Measurements from ENCODE around the gene TSC2. TPM values are rescaled to one million over a fixed set of nuclear protein-coding genes. Genes with fewer than 3 reads are reported as not detected.

The TSC2 gene
- total and polyA plus RNA-seq, 2 of the 13 experiments (the other 11 are each of a cell fraction or from before 2014, with no cell fraction given), result 19.6 to 40.4 TPM

GRCh38 chr16:2083876-2084780 lies 36.3 kb downstream of the TSC2 start:
- 94% methylated on average over 17 of the region's 44 CpGs for WGBS (ENCODE audit: low lambda C conversion rate)
- no TSS peak for BruUV-seq (replicated peaks)
- Histone ChIP-seq H3K9ac (ENCODE audit: insufficient read depth, low read depth, low read length) (no peak overlapping the region), H3K4me2 (ENCODE audit: low read depth, low read length) (no peak overlapping the region), H3K4me1 (ENCODE audit: insufficient read depth, low read length) (no peaks in the 10 kb centered on the region), H3K79me2 (ENCODE audit: insufficient read depth, low read length) (no peaks in the 10 kb centered on the region), H3K36me3 (replicated peaks in 1 of 2; ENCODE audit: control insufficient read depth in 1 of 2, insufficient read depth in 2 of 2, low read length in 2 of 2) (peaks cover 17 to 22% of the 10 kb centered on the region in 2 experiments; a peak in 2 of 5 replicates), H4K20me1 (ENCODE audit: insufficient read depth, low read length) (no peaks in the 10 kb centered on the region), H3K27ac (ENCODE audit: extremely low read length, insufficient read depth, low read length) (no peak overlapping the region), H3K4me3 (replicated peaks in 1 of 3; ENCODE audit: insufficient read depth in 1 of 3, low read depth in 2 of 3, low read length in 3 of 3) (no peak overlapping the region), H2AFZ (ENCODE audit: low read length) (no peak overlapping the region), H3K9me3 (ENCODE audit: low read length) (no peaks in the 10 kb centered on the region), H3K27me3 (ENCODE audit: control insufficient read depth in 1 of 2, insufficient read depth in 2 of 2, low read length in 2 of 2) (no peaks in the 10 kb centered on the region)
- in situ Hi-C loops (cut with HindIII; ENCODE audit: extremely low pct_ligation_motif_present, low pct_unique_long_range_greater_than_20kb), result loop anchor here (10.0 kb wide), 1 partner anchor 61 kb away; the partner anchor contains the start of gene RAB26
- ChIA-PET POLR2A (no interaction called here), CTCF (ENCODE audit: low intra/inter-chr PET ratio, low total read pairs) (no interaction called here)
- TF ChIP-seq PBX2 (CRISPR knock-in tag; IDR thresholded peaks at IDR 0.05) (no peak), AGO2 (optimal IDR thresholded peaks at IDR 0.05; ENCODE audit: low read depth, low read length) (peak; percentile 33)
- no peak for DNase-seq (ENCODE audit: low spot score)
- intact Hi-C loops (cut with micrococcal nuclease; ENCODE audit: unreplicated experiment), result no loop called here
- no peak for ATAC-seq
- no peak for FAIRE-seq

GRCh38 chr16:2084895-2085625 lies 37.3 kb downstream of the TSC2 start:
- Histone ChIP-seq H3K9me3 (ENCODE audit: low read length) (no peaks in the 10 kb centered on the region), H3K27me3 (ENCODE audit: control insufficient read depth in 1 of 2, insufficient read depth in 2 of 2, low read length in 2 of 2) (no peaks in the 10 kb centered on the region), H3K79me2 (ENCODE audit: insufficient read depth, low read length) (no peaks in the 10 kb centered on the region), H4K20me1 (ENCODE audit: insufficient read depth, low read length) (no peaks in the 10 kb centered on the region), H3K9ac (ENCODE audit: insufficient read depth, low read depth, low read length) (no peak overlapping the region), H3K4me2 (ENCODE audit: low read depth, low read length) (no peak overlapping the region), H3K4me3 (replicated peaks in 1 of 3; ENCODE audit: insufficient read depth in 1 of 3, low read depth in 2 of 3, low read length in 3 of 3) (no peak overlapping the region), H3K36me3 (replicated peaks in 1 of 2; ENCODE audit: control insufficient read depth in 1 of 2, insufficient read depth in 2 of 2, low read length in 2 of 2) (peaks cover 15 to 21% of the 10 kb centered on the region in 2 experiments; a peak in 2 of 5 replicates), H3K4me1 (ENCODE audit: insufficient read depth, low read length) (no peaks in the 10 kb centered on the region), H2AFZ (ENCODE audit: low read length) (no peak overlapping the region), H3K27ac (ENCODE audit: extremely low read length, insufficient read depth, low read length) (no peak overlapping the region)
- no peak for FAIRE-seq
- ChIA-PET POLR2A (no interaction called here), CTCF (ENCODE audit: low intra/inter-chr PET ratio, low total read pairs) (no interaction called here)
- 97% methylated on average over 20 of the region's 29 CpGs for WGBS (ENCODE audit: low lambda C conversion rate)
- BruUV-seq (replicated peaks), result no TSS peak
- in situ Hi-C loops (cut with HindIII; ENCODE audit: extremely low pct_ligation_motif_present, low pct_unique_long_range_greater_than_20kb), result loop anchor here (5.0 to 10.0 kb wide), 2 partner anchors 60 to 63 kb away; partner anchors contain the start of gene RAB26
- no peak for DNase-seq (ENCODE audit: low spot score)
- intact Hi-C loops (cut with micrococcal nuclease; ENCODE audit: unreplicated experiment), result no loop called here
- no peak; the same call in 2 of the 3 replicates for ATAC-seq
- TF ChIP-seq ZNF142 (CRISPR knock-in tag; IDR thresholded peaks at IDR 0.05) (no peak), HMGXB4 (CRISPR knock-in tag; IDR thresholded peaks at IDR 0.05; ENCODE audit: borderline replicate concordance in 1 of 2, low read depth in 1 of 2) (no peak), HNF4A (CRISPR knock-in tag; IDR thresholded peaks at IDR 0.05) (no peak)
